HG02981 (cell line): ENCODE results near the gene SHISA3.
A peak's percentile ranks its signal among the peaks of the same experiment; 100 is the strongest.
"Not testable (repeated sequence)": the region's sequence is repeated elsewhere in the genome, so short reads cannot be mapped to it uniquely, and the experiment has no call there.

ENCODE experiments used
- ATAC-seq: cut with Tn5 transposase; IDR thresholded peaks from one replicate; pipeline ENCODE4 v1.9.1; 2021; ENCODE audit warnings: mild to moderate bottlenecking, moderate library complexity; ENCODE audit not compliant: unreplicated experiment

Gene SHISA3

GRCh38 chr4:42396752-42397634 lies at the start of gene SHISA3:
Gene SHISA3 (plus strand): TSS chr4:42397488. CDS start chr4:42398057, 569 bp downstream.
- peak; percentile 45 for ATAC-seq

GRCh38 chr4:42348247-42348646 lies 49.0 kb upstream of the SHISA3 start:
- no peak for ATAC-seq

- no peak for ATAC-seq
Observed at GRCh38 chr4:42348692-42349091, 48.6 kb upstream of the SHISA3 start.

GRCh38 chr4:42350611-42351182 lies 46.6 kb upstream of the SHISA3 start:
- no peak for ATAC-seq

- no peak for ATAC-seq
Observed at GRCh38 chr4:42352049-42352448, 45.2 kb upstream of the SHISA3 start.

GRCh38 chr4:42357325-42357724 lies 40.0 kb upstream of the SHISA3 start:
- ATAC-seq = no peak

- no peak for ATAC-seq
Observed at GRCh38 chr4:42359711-42360110, 37.6 kb upstream of the SHISA3 start.

- ATAC-seq = no peak
Observed at GRCh38 chr4:42360256-42360669, 37.0 kb upstream of the SHISA3 start.

GRCh38 chr4:42361456-42361855 lies 35.8 kb upstream of the SHISA3 start:
- ATAC-seq = no peak

- ATAC-seq = no peak
Observed at GRCh38 chr4:42362591-42362990, 34.7 kb upstream of the SHISA3 start.

- no peak for ATAC-seq
Observed at GRCh38 chr4:42363614-42364013, 33.7 kb upstream of the SHISA3 start.

GRCh38 chr4:42364266-42365053 lies 32.8 kb upstream of the SHISA3 start:
- no peak for ATAC-seq

- ATAC-seq = no peak
Observed at GRCh38 chr4:42366959-42367358, 30.3 kb upstream of the SHISA3 start.

GRCh38 chr4:42369489-42369888 lies 27.8 kb upstream of the SHISA3 start:
- ATAC-seq = no peak

- peak; percentile 67 for ATAC-seq
Observed at GRCh38 chr4:42371305-42372252, 25.7 kb upstream of the SHISA3 start.

- ATAC-seq = not testable (repeated sequence)
Observed at GRCh38 chr4:42372303-42372702, 25.0 kb upstream of the SHISA3 start.

- ATAC-seq = no peak
Observed at GRCh38 chr4:42377497-42377896, 19.8 kb upstream of the SHISA3 start.

GRCh38 chr4:42381666-42382065 lies 15.6 kb upstream of the SHISA3 start:
- no peak for ATAC-seq

- no peak for ATAC-seq
Observed at GRCh38 chr4:42385516-42385915, 11.8 kb upstream of the SHISA3 start.

GRCh38 chr4:42390622-42391354 lies 6.5 kb upstream of the SHISA3 start:
- no peak for ATAC-seq
